HG03280 (cell line): ENCODE measurements around the gene CHST15.

ENCODE experiments used
- ATAC-seq: cut with Tn5 transposase; IDR thresholded peaks from one replicate; pipeline ENCODE4 v1.9.1; 2021; ENCODE audit warnings: mild to moderate bottlenecking, moderate library complexity; ENCODE audit not compliant: unreplicated experiment

The CHST15 gene

DNA sequence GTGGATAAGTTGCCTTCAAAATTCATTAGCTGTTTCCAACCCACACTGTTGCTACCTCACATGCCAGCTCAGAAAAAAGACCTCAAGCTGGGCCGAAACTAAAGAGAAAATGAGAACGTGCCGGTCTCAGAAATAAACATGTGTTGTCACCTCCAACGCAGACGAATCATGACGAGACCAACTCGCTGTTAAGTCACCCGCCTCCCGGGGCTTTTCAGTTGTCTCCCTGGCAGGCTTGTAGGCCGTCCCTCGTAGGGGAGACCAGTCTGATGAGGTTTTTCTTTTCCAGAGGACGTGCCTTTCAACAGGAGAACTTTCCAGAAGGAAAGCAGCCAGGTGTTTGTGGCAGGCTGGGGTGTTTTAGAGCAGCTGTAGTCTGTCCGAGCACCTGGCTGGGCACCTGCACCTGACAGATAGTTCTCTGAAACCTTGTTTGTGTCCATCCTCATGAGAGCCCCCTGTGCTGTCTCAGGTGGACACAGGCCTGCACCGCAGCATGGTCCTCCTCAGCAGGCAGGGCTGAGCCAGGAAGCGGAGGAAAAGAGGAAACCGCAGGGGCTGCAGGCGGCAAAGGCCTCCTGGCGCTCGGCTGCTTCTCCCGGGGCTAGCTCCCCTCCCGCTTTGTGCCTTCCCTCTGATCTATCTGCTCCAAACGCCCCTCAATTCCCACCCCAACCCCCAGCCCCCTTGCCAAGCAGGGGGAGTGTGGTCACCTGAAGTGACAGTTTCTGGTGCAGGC lies 78.8 kb downstream of the CHST15 start:
- no peak for ATAC-seq

DNA sequence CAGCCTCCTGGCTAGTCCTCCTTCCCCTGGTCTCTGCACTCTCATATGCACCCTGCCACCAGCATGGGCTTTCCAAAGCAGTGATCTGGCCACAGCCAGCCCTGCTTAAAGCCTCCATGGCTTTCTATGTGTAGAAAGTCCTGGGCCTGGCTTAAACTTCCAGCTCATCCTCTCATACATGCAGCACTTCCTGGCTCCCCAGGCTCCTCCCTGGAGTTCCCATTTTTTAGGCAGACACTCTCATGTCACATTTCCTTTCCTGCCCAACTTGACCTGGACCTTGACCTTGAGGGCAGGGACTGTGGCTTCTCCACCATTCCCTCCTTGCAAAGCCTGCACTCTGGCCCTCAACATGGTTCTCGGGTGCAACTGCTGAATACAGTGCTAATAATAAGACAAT lies 79.5 kb downstream of the CHST15 start:
- no peak for ATAC-seq

DNA sequence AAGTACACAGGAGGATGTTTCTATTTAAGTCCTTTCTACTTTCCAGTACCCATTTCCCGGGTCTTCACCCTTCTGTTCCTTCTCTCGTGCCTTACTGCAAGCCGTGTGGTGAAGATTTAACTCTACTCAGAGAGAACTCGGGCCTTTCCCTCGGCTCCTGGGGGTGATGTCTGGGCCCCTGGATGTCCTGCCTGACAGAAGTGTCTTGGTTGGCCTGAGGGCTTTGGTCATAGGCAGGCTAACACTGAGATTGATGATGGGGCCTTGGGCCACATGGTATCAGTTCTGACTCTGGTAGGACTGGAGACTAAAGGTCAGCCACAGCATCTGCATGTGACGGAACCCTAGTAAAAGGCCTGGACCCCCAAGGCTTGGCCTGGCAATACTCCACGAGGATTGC lies 80.4 kb downstream of the CHST15 start:
- ATAC-seq, result no peak

DNA sequence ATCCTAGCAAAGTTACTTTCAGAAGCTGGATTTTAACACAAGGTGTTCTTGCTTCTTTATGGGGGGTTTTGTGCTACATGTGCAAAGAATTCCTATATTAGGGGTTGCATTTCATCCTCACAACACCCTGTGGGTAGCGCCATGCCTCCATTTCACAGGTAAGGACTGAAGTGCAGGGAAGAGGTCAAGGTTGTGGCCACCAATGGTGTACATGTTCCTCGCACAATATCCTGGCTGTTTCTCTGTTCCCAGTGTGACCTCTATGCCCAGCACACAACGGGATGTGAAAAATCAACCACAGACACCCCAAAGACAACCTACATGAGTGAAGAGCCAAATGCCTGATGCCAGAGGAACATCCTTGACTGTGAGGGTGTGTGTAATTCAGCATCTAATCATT lies 80.8 kb downstream of the CHST15 start:
- ATAC-seq, result no peak

DNA sequence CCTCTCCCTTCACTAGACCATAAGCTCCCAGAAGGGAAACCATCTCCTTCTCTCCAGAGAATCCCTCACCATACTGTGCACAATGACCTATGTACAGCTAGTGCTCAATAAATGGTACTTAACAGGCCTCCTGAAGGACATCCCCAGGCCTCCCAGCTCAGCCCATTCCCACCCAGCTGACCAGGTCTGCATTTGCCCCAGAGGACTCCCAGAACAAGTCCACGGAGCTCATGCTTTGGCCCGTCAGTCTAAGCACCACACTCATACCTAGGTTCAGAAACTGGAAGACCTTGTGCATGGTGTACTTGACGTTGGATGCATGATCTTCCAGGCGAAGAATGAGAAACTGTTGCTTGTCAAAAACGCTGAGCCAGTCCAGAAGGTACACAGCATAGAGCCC lies 81.3 kb downstream of the CHST15 start:
- no peak for ATAC-seq

DNA sequence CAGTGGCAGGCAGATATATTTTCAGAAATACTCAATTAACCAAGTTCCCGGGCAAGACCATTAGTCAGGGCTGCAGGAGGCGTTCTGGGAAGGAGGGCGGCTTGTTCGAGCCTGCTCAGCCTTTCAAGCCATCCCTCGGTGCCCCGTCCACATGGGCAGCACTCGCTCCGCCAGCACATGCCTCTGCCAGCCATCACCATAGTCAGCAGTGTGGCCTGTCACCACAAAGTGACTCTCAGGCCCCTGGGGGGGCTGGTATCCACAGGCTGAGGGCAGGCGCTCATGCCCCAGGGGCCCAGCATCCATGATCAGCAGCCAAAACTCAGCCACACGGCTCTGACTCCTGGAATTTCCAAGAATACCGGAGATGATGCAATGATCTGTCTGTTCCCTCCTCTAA lies 81.9 kb downstream of the CHST15 start:
- no peak for ATAC-seq

DNA sequence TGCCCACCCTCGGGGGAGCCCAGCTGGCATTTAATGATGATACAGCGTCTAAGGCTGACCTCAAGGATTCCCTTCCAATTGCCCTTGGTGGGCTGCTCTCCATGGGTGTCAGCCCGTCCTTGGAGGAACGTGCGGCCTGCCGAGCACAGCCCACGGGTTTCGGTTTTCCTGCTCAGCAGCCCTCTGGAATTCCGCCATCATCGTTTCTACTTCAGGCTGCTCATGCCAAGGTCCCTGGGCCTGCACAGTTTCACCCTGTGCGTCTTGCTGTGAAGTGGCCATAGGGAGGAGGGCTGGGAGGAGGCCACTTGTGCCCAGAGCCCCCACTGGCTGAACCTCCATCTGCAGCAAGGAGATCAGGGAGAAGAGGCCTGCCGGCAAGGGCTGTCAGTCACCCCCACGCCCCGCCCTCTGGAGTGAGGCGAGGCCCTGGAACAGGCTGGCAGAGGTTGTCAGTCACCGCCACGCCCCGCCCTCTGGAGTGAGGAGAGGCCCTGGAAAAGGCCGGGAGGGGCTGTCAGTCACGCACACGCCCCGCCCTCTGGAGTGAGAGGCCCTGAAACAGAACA lies 82.8 kb downstream of the CHST15 start:
- no peak for ATAC-seq

DNA sequence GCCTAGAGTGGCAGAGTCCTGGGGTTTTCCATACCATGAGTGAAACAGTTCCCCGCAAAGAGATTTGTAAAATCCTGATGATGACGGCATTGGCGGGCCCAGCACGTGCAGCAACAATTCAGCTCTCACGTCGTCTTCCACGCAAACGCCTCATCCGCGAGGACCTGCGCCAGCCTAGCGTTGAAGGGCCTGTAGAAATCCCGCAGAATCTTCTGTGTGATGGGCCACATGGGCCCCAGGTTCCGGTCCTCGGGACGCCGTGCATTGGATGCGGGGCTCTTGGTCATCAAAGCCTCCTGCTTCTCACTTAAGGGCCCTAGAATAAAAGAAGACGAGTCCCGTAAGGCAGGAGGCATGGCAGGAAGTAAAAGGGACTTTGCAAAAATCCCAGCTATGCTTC lies 83.4 kb downstream of the CHST15 start:
- ATAC-seq, result no peak

DNA sequence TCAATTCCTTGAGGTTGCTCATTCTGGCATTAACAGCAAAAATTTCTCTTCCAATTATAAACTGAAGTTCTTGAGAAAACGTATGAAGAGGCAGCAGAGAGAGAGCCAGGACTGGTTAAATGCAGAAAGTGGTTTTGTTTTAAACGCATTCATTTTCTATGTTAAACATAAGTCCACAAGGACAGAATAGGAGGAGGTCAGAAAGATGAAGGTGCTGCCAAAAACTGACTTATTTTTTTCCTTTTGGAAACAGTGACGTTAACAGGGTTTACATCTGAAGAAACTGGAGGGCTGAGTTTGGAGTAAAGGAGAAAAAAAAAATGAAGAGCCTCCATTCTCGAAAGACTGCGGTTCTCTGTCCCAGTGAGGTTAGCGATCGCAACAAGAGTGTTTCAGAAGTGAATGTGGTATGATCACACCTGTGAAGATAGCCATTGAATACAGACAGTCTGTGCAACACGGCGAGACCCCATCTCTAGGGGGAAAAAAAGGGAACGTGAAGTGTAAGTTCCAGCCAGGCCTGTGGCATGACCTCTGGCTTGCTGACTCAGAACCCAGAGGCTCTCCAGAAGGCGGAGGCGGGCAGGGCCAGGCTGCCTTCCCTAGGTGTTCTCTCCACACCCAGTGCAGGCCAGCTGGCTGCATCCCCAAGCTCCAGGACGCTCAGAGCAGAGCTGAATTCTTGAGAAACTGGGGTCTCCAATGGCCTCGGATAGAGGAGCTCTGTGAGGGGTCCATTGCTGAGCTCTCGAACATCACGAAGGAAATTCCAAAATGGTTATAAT lies 84.0 kb downstream of the CHST15 start:
- ATAC-seq, result no peak

DNA sequence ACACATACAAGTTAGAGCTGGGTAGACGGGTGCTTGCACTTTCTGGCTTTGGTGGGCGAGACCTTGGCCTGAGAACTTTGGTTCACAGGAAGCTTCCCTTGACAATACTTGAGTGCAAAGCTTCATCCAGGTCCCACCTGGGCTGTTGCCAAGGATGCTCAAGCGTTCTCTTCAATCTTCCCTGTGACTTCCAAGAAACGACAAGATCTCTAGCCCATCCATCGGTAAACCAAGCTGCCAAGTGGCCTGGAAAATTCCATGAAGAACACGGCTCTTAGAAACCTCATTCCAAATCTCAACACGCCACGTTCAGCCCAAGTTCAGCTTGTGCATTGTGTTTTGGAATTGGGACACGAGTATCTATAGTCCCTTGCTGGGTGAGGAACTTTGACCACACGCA lies 84.7 kb downstream of the CHST15 start:
- no peak for ATAC-seq

DNA sequence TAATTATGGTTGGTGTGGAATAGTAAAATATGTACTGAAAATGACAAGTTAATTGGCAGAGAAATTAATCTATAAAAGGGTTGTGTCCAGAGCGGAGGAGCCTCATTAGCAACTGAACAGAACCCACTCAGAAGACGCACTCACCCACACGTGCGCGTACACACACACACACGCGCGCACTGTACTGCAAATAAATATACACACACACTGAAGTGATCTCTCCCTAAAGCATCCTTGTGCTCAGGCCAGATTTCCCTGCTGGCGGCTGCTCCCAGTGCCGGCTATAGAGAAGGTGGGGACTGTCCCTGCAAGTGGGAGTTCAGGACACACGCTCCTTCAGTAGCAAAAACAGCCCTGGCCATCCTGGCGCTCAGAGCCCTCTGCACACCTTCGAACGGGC lies 85.2 kb downstream of the CHST15 start:
- no peak for ATAC-seq

DNA sequence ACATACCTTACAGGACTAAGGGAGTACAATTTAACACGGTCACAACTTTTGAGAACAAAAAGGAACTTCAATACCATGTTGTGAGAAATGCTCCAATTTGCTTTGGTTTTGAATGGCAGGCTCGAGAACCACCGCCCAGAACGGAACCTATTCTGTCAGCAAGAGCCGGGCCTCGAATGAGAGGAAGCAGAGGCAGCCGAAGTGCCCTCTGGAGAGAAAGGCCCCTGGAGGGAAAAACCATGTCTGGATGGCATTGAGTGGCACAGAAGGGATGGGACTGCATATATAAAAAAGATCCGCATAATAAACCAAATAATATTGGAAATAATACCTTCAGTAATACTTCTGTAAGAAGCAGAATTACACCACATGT lies 85.6 kb downstream of the CHST15 start:
- ATAC-seq, result no peak

DNA sequence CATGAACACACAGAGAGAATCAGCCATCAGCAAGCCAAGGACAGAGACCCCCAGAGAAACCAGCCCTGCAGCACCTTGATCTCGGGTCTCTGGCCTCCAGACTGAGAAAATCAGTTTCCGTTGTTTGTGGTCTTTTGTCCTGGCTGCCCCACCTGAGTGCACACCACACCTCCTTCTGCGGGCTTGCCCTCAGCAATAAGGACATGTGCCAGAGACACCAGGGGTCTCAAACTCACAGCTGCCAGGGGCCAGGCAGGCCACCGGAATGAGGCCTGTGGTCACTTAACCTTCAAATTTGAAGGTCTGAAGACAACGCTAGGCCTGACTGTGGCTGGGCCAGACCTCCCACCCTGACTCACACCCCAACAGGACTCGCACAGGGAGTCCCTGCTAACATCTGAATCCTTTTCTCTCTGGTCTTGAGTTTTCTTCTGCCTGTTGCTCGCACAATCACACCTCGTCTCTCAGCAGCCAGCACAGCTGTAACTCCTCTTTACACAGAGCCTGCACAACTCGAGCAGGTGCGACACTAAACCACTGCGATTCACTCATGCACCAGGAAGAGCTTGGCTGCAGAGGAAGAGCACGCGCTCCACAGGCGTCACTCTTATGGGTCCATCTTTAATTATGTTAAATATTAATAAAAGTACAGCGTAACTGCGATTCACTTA lies 86.2 kb downstream of the CHST15 start:
- no peak for ATAC-seq

DNA sequence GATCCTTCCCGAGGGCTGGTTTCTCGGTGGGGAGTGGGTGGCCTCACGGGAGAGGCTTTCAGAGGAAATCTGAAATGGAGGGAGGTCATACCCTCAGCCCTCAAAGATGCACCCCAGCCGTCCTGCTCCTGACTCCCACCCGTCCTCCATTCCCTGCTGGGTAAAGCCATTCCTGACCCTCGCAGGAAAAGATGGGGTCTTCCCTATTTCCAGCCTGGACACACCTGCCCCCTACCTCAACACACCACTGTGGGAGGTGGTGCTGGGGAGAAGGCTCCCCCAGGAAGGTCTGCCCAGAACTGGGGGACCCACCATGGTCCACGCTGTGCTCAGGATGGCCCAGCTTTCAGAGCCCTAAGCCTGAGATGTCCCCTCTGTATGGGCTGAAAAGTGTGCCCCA lies 86.9 kb downstream of the CHST15 start:
- no peak for ATAC-seq

DNA sequence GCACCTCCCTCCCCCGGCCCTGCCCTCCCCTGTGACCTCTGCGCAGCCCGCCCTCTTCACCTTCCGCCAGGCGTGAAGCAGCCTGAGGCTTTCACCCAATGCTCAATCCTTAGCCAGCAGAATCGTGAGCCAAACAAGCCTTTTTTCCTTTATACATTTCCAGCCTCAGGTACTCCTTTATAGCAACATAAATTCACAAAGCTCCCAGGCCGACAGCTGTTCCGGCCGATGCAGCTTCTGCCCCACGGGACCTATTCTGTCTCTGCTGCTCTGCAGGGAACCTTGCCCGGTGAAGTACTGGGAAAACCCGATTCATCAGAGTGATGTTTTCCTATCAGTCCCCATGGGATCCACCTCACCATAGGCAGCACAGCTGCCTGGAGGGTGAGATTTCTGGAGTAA lies 87.4 kb downstream of the CHST15 start:
- no peak for ATAC-seq

DNA sequence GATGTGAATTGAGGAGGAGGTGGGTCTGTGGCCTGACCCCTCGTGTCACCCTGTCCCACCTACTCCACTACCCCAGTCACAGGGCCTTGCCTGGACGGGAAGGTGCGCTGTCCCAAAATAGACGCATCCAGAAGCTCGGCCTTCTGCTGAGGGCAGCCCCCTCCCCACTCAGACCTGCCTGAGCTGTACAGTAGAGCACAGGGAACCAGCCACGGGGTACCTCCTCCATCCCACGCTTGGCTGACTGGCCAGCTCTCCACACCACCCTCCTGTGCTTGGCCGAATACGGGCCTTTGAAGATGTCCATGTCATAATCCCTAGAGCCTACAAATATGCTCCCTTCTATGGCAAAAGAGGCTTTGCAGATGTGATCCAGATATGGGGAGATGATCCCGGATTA lies 88.3 kb downstream of the CHST15 start:
- ATAC-seq, result no peak

DNA sequence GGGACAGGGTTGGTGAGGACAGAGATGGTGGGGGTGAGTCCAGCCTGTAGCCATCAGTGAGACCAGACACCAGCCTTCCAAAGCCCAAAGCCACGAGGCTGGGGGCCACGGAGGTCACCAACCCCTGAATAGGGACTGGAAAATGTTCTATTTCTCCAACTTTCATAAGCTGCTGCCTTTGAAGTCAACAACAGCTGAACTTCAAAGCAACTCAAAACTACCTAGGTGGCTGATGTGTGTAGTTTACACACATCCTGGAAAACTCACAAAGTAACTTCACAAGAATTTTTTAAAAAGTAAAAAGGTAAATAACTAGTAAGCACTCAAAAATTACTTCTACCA lies 88.8 kb downstream of the CHST15 start:
- no peak for ATAC-seq

DNA sequence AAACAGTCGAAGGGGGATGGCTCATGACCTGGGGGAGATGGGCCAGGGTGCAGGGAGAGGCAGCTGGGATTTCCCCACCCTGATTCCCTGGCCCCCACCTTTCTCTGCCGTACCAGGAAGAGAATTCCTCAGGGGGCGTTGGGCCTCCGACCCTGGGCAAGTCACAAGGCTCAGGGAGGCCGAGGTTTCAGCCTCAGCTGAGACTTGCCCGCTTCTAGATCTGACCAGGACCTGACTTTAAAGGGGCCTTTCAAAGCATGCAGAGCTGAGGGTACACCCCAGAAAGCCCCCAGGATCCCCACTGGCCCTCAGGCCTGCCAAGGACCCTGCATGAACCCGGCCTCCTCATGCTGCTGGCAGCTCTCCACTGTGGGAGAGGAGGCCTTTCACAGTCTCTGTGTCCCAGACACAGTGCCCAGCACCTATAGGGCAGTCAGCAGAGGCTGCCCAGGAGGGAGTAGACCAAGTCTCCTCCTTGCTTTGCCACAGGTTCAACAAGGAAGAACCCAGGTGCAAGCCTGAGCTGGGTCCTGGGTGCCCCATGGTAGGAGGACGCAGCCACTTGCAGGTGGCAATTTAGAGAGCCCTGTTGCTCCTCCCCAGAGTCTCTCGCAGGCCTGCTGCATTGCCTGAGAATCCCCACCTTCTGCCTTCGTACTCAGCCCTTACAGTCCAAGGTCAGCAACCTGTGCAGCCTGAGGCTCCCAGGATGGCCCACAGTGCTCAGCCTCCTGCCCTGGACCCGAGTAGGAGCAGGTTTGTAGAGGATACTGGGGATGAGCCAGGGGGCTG lies 89.3 kb downstream of the CHST15 start:
- no peak for ATAC-seq

DNA sequence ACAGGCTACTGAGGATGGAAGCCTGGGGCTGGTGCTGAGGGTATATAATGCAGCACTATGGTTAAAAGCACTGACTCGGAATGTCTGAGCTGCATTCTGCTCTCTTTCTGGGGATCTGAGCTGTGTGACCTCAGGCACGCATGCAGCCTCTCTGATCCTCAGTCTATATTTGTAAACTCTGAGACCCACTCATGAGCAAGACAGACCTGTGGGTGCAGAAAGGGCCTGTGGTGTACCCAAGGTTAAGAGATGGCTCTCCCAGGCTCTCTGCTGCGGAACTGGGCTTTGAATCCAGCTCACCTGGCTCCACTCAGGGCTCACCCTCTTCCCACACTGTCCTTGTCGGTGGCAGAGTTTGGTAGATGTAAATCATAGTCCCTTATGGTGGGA lies 89.9 kb downstream of the CHST15 start:
- no peak for ATAC-seq

DNA sequence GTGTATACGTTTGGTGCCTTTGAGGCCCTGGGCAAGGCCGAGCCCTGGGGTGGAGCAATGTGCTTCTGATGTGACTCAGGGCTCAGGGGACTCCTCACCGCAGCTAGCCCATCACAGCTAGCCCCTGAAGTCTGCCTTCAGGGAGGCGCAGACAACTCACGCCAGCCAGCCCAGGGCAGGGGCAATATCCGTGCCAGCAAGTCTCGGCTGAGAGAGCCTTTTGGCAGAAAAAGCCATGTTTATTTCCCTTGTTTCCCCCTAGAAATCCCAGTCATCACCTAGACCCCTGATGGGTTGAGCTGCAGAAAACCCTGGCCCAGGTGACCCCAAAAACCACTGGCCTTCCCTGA lies 90.4 kb downstream of the CHST15 start:
- ATAC-seq, result no peak

DNA sequence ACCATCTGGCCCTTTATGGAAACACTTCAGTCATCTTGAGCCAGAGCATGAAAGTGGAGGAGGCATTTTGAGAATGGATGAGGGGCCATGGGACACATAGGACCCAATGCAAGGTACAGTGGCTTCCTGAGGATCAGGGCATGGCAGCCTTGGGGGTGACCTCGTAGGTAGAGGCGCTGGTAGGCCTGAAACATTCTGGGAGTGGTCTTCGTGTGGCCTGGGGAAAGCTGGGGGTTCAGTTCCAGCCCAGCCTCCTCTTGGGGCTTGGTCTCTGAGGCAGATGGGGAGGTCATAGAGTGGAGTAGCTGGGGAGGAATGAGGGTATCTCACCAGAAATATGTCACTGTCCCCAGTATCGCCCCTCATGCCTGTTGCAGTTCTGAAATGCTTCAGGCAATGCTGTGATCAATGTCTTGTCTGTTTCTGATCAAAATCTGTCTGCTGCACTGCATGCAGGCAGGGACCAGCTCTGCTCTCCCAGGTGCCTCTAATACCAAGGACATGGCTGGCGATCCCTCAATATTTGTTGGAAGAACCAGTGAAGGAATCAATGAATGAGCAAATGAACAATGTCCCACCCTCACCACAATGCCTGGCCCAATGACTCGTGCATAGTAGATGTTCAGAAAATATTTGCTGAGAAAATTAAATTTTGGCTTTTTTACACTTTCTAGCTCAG lies 90.9 kb downstream of the CHST15 start:
- ATAC-seq, result no peak
